WTC11 (cell line): ENCODE data around the gene MICAL2. TPM values are rescaled to one million over a fixed set of nuclear protein-coding genes. Genes with fewer than 3 reads are reported as not detected.

Source experiments
- ATAC-seq: fragments of 200-7000 bp; cut with Tn5 transposase; 2 replicates; pipeline ENCODE4 v1.10.0; 2021; ENCODE audit warnings: mild to moderate bottlenecking, moderate library complexity
- CTCF ChIA-PET: fragments of 300-600 bp; sonication (Branson Sonifier 250); formaldehyde crosslinking; loops from one replicate; lab custom pipeline; 2021; ENCODE audit warnings: antibody characterized with exemption; lab: Charles Lee
- POLR2A ChIA-PET: fragments of 350-600 bp; sonication (Branson Sonifier 250); formaldehyde crosslinking; loops from one replicate; lab custom pipeline; 2021; ENCODE audit warnings: antibody characterized with exemption; lab: Charles Lee
- DNase-seq: peaks from one replicate; pipeline ENCODE4 v3.0.0; 2021; ENCODE audit warnings: low spot score
- H3K27ac Mint-ChIP-seq: 2 replicates; pipeline ENCODE4 v1.8.0; 2021; ENCODE audit warnings: mixed read lengths
- H3K27me3 Mint-ChIP-seq: 2 replicates; pipeline ENCODE4 v1.8.0; 2021; ENCODE audit warnings: low read depth, mild to moderate bottlenecking, moderate library complexity, mixed read lengths
- H3K36me3 Mint-ChIP-seq: 2 replicates; pipeline ENCODE4 v1.8.0; 2021; ENCODE audit warnings: mixed read lengths
- H3K4me1 Mint-ChIP-seq: 2 replicates; pipeline ENCODE4 v1.8.0; 2022; ENCODE audit warnings: mixed read lengths
- H3K4me3 Mint-ChIP-seq: 2 replicates; pipeline ENCODE4 v1.8.0; 2021; ENCODE audit warnings: mild to moderate bottlenecking, moderate library complexity, mixed read lengths
- H3K9me3 Mint-ChIP-seq: 2 replicates; pipeline ENCODE4 v1.8.0; 2021; ENCODE audit warnings: mixed read lengths
- AR ChIP-seq: fragments of 250-450 bp; sonication (Bioruptor Pico); IDR thresholded peaks from 2 replicates; pipeline ENCODE4 v1.9.0; 2021; ENCODE audit warnings: mild to moderate bottlenecking
- CBFB ChIP-seq: sonication (generic); formaldehyde crosslinking; IDR thresholded peaks from 2 replicates; pipeline ENCODE4 v1.8.1; 2022; ENCODE audit warnings: mild to moderate bottlenecking, low read depth, missing genetic modification reagents
- CDX4 ChIP-seq: fragments of 250-450 bp; sonication (Bioruptor Pico); IDR thresholded peaks from 2 replicates; pipeline ENCODE4 v1.9.0; 2021; ENCODE audit warnings: moderate library complexity, mild to moderate bottlenecking, inconsistent platforms, borderline replicate concordance
- EMX1 ChIP-seq: fragments of 250-450 bp; sonication (Bioruptor Pico); IDR thresholded peaks from 2 replicates; pipeline ENCODE4 v1.8.0; 2021; ENCODE audit warnings: mild to moderate bottlenecking
- ERG ChIP-seq: fragments of 250-450 bp; sonication (Bioruptor Pico); IDR thresholded peaks from 2 replicates; pipeline ENCODE4 v1.8.0; 2021; ENCODE audit warnings: mild to moderate bottlenecking
- GABPB1 ChIP-seq: sonication (generic); formaldehyde crosslinking; IDR thresholded peaks from 2 replicates; pipeline ENCODE4 v1.8.1; 2023; ENCODE audit warnings: mild to moderate bottlenecking, missing genetic modification reagents
- GRHL2 ChIP-seq: fragments of 250-450 bp; sonication (Bioruptor Pico); IDR thresholded peaks from 2 replicates; pipeline ENCODE4 v1.8.0; 2022; ENCODE audit warnings: mild to moderate bottlenecking, moderate library complexity; ENCODE audit not compliant: insufficient replicate concordance, severe bottlenecking
- HMGXB4 ChIP-seq: sonication (generic); formaldehyde crosslinking; IDR thresholded peaks from 2 replicates; pipeline ENCODE4 v1.8.1; 2023; ENCODE audit warnings: mild to moderate bottlenecking, moderate library complexity, missing genetic modification reagents
- JAZF1 ChIP-seq: fragments of 250-450 bp; sonication (Bioruptor Pico); IDR thresholded peaks from 2 replicates; pipeline ENCODE4 v1.9.0; 2021; ENCODE audit warnings: moderate library complexity, mild to moderate bottlenecking, inconsistent platforms
- MXD4 ChIP-seq: fragments of 250-450 bp; sonication (Bioruptor Pico); IDR thresholded peaks from 2 replicates; pipeline ENCODE4 v1.8.0; 2021; ENCODE audit warnings: mild to moderate bottlenecking, moderate library complexity, borderline replicate concordance
- NR2C2 ChIP-seq: sonication (generic); formaldehyde crosslinking; IDR thresholded peaks from 2 replicates; pipeline ENCODE4 v1.8.0; 2022; ENCODE audit warnings: mild to moderate bottlenecking, missing genetic modification reagents
- SMAD4 ChIP-seq: sonication (generic); formaldehyde crosslinking; IDR thresholded peaks from 2 replicates; pipeline ENCODE4 v1.8.0; 2022; ENCODE audit warnings: mild to moderate bottlenecking, missing genetic modification reagents
- SP1 ChIP-seq: sonication (generic); formaldehyde crosslinking; conservative IDR thresholded peaks from 2 replicates; pipeline ENCODE4 v1.8.1; 2022; ENCODE audit warnings: missing genetic modification reagents
- TEAD1 ChIP-seq: sonication (generic); formaldehyde crosslinking; IDR thresholded peaks from 2 replicates; pipeline ENCODE4 v1.8.0; 2022; ENCODE audit warnings: mild to moderate bottlenecking, missing genetic modification reagents
- USF1 ChIP-seq: sonication (generic); formaldehyde crosslinking; IDR thresholded peaks from 2 replicates; pipeline ENCODE4 v1.8.0; 2022; ENCODE audit warnings: mild to moderate bottlenecking, missing genetic modification reagents
- ZNF263 ChIP-seq: sonication (generic); formaldehyde crosslinking; IDR thresholded peaks from 2 replicates; pipeline ENCODE4 v1.8.1; 2022; ENCODE audit warnings: low read depth, mild to moderate bottlenecking, moderate library complexity, missing genetic modification reagents
- ZNF317 ChIP-seq: sonication (generic); formaldehyde crosslinking; IDR thresholded peaks from 2 replicates; pipeline ENCODE4 v1.8.1; 2023; ENCODE audit warnings: low read depth, mild to moderate bottlenecking, moderate library complexity, missing genetic modification reagents, borderline replicate concordance
- ZNF423 ChIP-seq: fragments of 250-450 bp; sonication (Bioruptor Pico); IDR thresholded peaks from 2 replicates; pipeline ENCODE4 v2.1.2; 2022; ENCODE audit warnings: mild to moderate bottlenecking, moderate library complexity
- ZNF671 ChIP-seq: fragments of 250-450 bp; sonication (Bioruptor Pico); IDR thresholded peaks from 2 replicates; pipeline ENCODE4 v1.8.0; 2021; ENCODE audit warnings: mild to moderate bottlenecking
- ZSCAN18 ChIP-seq: fragments of 250-450 bp; sonication (Bioruptor Pico); IDR thresholded peaks from 2 replicates; pipeline ENCODE4 v2.1.2; 2022; ENCODE audit warnings: mild to moderate bottlenecking, moderate library complexity
- total RNA-seq: library from RNA; stranded (reverse); gene quantifications from 3 replicates; pipeline ENCODE4 v1.2.3, GENCODE V29; 2021

Gene MICAL2
- total RNA-seq, 1 experiment from 2014 or later, result 3.1 TPM

- POLR2A ChIA-PET, result interaction anchor here (0.7 kb wide), 1 partner anchor 27 kb away, joined by 4 read pairs; no protein-coding TSS in a partner anchor
- H3K9me3 Mint-ChIP-seq, result no peaks in the 10 kb centered on the region
- no peak overlapping the region for H3K4me3 Mint-ChIP-seq
- TF ChIP-seq SP1 (CRISPR knock-in tag) (no peak), ZNF263 (CRISPR knock-in tag) (no peak), GRHL2 (no peak), ZNF317 (no peak), TEAD1 (CRISPR knock-in tag) (no peak), AR (CRISPR knock-in tag) (no peak), CDX4 (CRISPR knock-in tag) (no peak)
- TF ChIP-seq, all 79 proteins: peak for 0
- H3K27me3 Mint-ChIP-seq, result no peaks in the 10 kb centered on the region
- no peak overlapping the region for H3K27ac Mint-ChIP-seq
- CTCF ChIA-PET, result no interaction called here
- no peaks in the 10 kb centered on the region for H3K4me1 Mint-ChIP-seq
- ATAC-seq (no peak), DNase-seq (no peak)
- H3K36me3 Mint-ChIP-seq, result no peaks in the 10 kb centered on the region
Observed at GRCh38 chr11:12195768-12196167, 85.4 kb downstream of the MICAL2 start.

GRCh38 chr11:12196308-12196707, 85.9 kb downstream of the MICAL2 start:
- CTCF ChIA-PET, result no interaction called here
- DNase-seq (no peak), ATAC-seq (no peak)
- no peaks in the 10 kb centered on the region for H3K36me3 Mint-ChIP-seq
- no peak overlapping the region for H3K4me3 Mint-ChIP-seq
- POLR2A ChIA-PET, result no interaction called here
- TF ChIP-seq JAZF1 (CRISPR knock-in tag), result no peak
- TF ChIP-seq ZSCAN18 (CRISPR knock-in tag), result no peak
- H3K27ac Mint-ChIP-seq, result no peak overlapping the region
- H3K4me1 Mint-ChIP-seq, result no peaks in the 10 kb centered on the region
- no peaks in the 10 kb centered on the region for H3K9me3 Mint-ChIP-seq
- H3K27me3 Mint-ChIP-seq, result no peaks in the 10 kb centered on the region

- DNase-seq (no peak), ATAC-seq (no peak)
- Mint-ChIP-seq H3K27me3 (no peaks in the 10 kb centered on the region), H3K27ac (no peak overlapping the region), H3K4me3 (no peak overlapping the region), H3K9me3 (no peaks in the 10 kb centered on the region), H3K4me1 (no peaks in the 10 kb centered on the region), H3K36me3 (no peaks in the 10 kb centered on the region)
- no peak for TF ChIP-seq ERG
- TF ChIP-seq SMAD4 (CRISPR knock-in tag), result no peak
- no peak for TF ChIP-seq EMX1 (CRISPR knock-in tag)
- TF ChIP-seq HMGXB4 (CRISPR knock-in tag), result no peak
- no peak for TF ChIP-seq GABPB1 (CRISPR knock-in tag)
- no peak for TF ChIP-seq CBFB (CRISPR knock-in tag)
- no peak for TF ChIP-seq MXD4 (CRISPR knock-in tag)
- no peak for TF ChIP-seq NR2C2
- TF ChIP-seq ZNF423 (CRISPR knock-in tag), result no peak
- no peak for TF ChIP-seq ZNF671 (CRISPR knock-in tag)
- TF ChIP-seq USF1 (CRISPR knock-in tag), result no peak
- POLR2A ChIA-PET, result no interaction called here
- CTCF ChIA-PET, result no interaction called here
Observed at GRCh38 chr11:12196872-12197271, 86.5 kb downstream of the MICAL2 start.
